Upper lobe of right lung (tissue), 1 donor: Measurements from ENCODE around the gene IRAK3. TPM values are rescaled to one million over a fixed set of nuclear protein-coding genes. Genes with fewer than 3 reads are reported as not detected.

Experiments
- ATAC-seq: fragments of 200-7000 bp; cut with Tn5 transposase; one replicate; pipeline ENCODE4 v1.9.1; 2020; ENCODE audit warnings: mild to moderate bottlenecking, moderate library complexity
- DNase-seq: peaks from one replicate; pipeline ENCODE4 v3.0.0-alpha.2; 2020
- H3K27ac ChIP-seq: fragments of 200-600 bp; one replicate; pipeline ENCODE4 v1.8.0; 2022
- H3K27me3 ChIP-seq: fragments of 200-600 bp; one replicate; pipeline ENCODE4 v1.8.0; 2022; ENCODE audit warnings: mild to moderate bottlenecking
- H3K36me3 ChIP-seq: fragments of 200-600 bp; one replicate; pipeline ENCODE4 v1.8.0; 2022
- H3K4me1 ChIP-seq: fragments of 200-600 bp; one replicate; pipeline ENCODE4 v1.8.0; 2022
- H3K4me3 ChIP-seq: fragments of 200-600 bp; one replicate; pipeline ENCODE4 v1.8.0; 2022; ENCODE audit warnings: mild to moderate bottlenecking
- H3K9me3 ChIP-seq: fragments of 200-600 bp; one replicate; pipeline ENCODE4 v1.8.0; 2022
- CTCF ChIP-seq: fragments of 200-600 bp; IDR thresholded peaks from one replicate; pipeline ENCODE4 v1.8.0; 2022; ENCODE audit warnings: antibody characterized with exemption
- intact Hi-C: fragments of 100-400 bp; cut with DNase I; formaldehyde crosslinking; loops from one replicate; pipeline ENCODE4 v1.11.0; 2022
- total RNA-seq: library from RNA; stranded (reverse); fragmentation: NEBNext Ultra II Directional; extraction: Animal tissue kit (Norgen Biotek cat#: 25700); gene quantifications from one replicate; pipeline ENCODE4 v1.2.1, GENCODE V29; 2021
- donor health status: DM: no; HTN: yes; CAD: no; lungs with severe emphysema.

Gene IRAK3
- total RNA-seq, 1 donor from 2014 or later = 44.6 TPM

GRCh38 chr12:66189889-66190288 lies 875 bp downstream of the IRAK3 start:
- Histone ChIP-seq H3K9me3 (no peaks in the 10 kb centered on the region), H3K27ac (peak overlapping the region; percentile 94), H3K36me3 (no peaks in the 10 kb centered on the region), H3K4me1 (peaks cover 31% of the 10 kb centered on the region), H3K4me3 (peak overlapping the region; percentile 66), H3K27me3 (no peaks in the 10 kb centered on the region)
- no peak for DNase-seq
- intact Hi-C loops = no loop called here
- no peak for ATAC-seq
- TF ChIP-seq CTCF = no peak

GRCh38 chr12:66190519-66191370 lies 1.7 kb downstream of the IRAK3 start:
- Histone ChIP-seq H3K27ac (peak overlapping the region; percentile 94), H3K27me3 (no peaks in the 10 kb centered on the region), H3K4me3 (peak overlapping the region; percentile 66), H3K9me3 (no peaks in the 10 kb centered on the region), H3K36me3 (no peaks in the 10 kb centered on the region), H3K4me1 (peaks cover 37% of the 10 kb centered on the region)
- ATAC-seq = no peak
- intact Hi-C loops = no loop called here
- no peak for TF ChIP-seq CTCF
- DNase-seq = no peak

- no peak overlapping the region for H3K27ac ChIP-seq
- no peaks in the 10 kb centered on the region for H3K27me3 ChIP-seq
- TF ChIP-seq CTCF = no peak
- H3K9me3 ChIP-seq = no peaks in the 10 kb centered on the region
- H3K36me3 ChIP-seq = no peaks in the 10 kb centered on the region
- DNase-seq (no peak), ATAC-seq (no peak)
- intact Hi-C loops = no loop called here
- H3K4me3 ChIP-seq = peak overlapping the region; percentile 66
- H3K4me1 ChIP-seq = peaks cover 44% of the 10 kb centered on the region
Observed at GRCh38 chr12:66191547-66192126, 2.6 kb downstream of the IRAK3 start.

- no peaks in the 10 kb centered on the region for H3K36me3 ChIP-seq
- DNase-seq (no peak), ATAC-seq (no peak)
- peaks cover 52% of the 10 kb centered on the region for H3K4me1 ChIP-seq
- no peaks in the 10 kb centered on the region for H3K9me3 ChIP-seq
- no peaks in the 10 kb centered on the region for H3K27me3 ChIP-seq
- intact Hi-C loops = no loop called here
- TF ChIP-seq CTCF = no peak
- no peak overlapping the region for H3K4me3 ChIP-seq
- no peak overlapping the region for H3K27ac ChIP-seq
Observed at GRCh38 chr12:66194122-66194521, 5.1 kb downstream of the IRAK3 start.

GRCh38 chr12:66195242-66195641 lies 6.2 kb downstream of the IRAK3 start:
- Histone ChIP-seq H3K4me3 (no peak overlapping the region), H3K27ac (no peak overlapping the region), H3K4me1 (peaks cover 55% of the 10 kb centered on the region), H3K9me3 (no peaks in the 10 kb centered on the region), H3K27me3 (no peaks in the 10 kb centered on the region), H3K36me3 (no peaks in the 10 kb centered on the region)
- no peak for TF ChIP-seq CTCF
- no peak for DNase-seq
- intact Hi-C loops = no loop called here
- ATAC-seq = peak; percentile 23
